DOHH2 (cell line): ENCODE data around the gene SPOCK1.

Experiments used
- H3F3A ChIP-seq: fragments of 200-600 bp; sonication (generic), shearing (Covaris generic); 2 replicates; pipeline ENCODE4 v1.6.0; 2016; ENCODE audit warnings: antibody characterized with exemption, mild to moderate bottlenecking; ENCODE audit not compliant: control insufficient read depth, insufficient read depth
- H3K27ac ChIP-seq: fragments of 200-600 bp; sonication (generic); 2 replicates; pipeline ENCODE4 v1.5.1; 2014; ENCODE audit warnings: low read depth, mild to moderate bottlenecking, low read length, moderate library complexity
- H3K27me3 ChIP-seq: fragments of 200-600 bp; sonication (generic); 2 replicates; pipeline ENCODE4 v1.6.1; 2014; ENCODE audit warnings: mild to moderate bottlenecking, low read length, mixed read lengths; ENCODE audit not compliant: control insufficient read depth
- H3K36me3 ChIP-seq: fragments of 200-600 bp; sonication (generic); 2 replicates; pipeline ENCODE4 v1.6.1; 2014; ENCODE audit warnings: mild to moderate bottlenecking, low read length, moderate library complexity, mixed read lengths; ENCODE audit not compliant: control insufficient read depth
- H3K4me1 ChIP-seq: fragments of 200-600 bp; sonication (generic); 2 replicates; pipeline ENCODE4 v1.6.1; 2014; ENCODE audit warnings: mild to moderate bottlenecking, low read length, mixed read lengths; ENCODE audit not compliant: control insufficient read depth
- H3K4me2 ChIP-seq: fragments of 200-600 bp; sonication (generic); 2 replicates; pipeline ENCODE4 v1.6.0; 2014; ENCODE audit warnings: mild to moderate bottlenecking, low read length, moderate library complexity
- H3K4me3 ChIP-seq: fragments of 200-600 bp; sonication (generic); 2 replicates; pipeline ENCODE4 v1.5.1; 2014; ENCODE audit warnings: mild to moderate bottlenecking, low read length, mixed read lengths
- H3K79me2 ChIP-seq: fragments of 200-600 bp; sonication (generic); 2 replicates; pipeline ENCODE4 v1.6.1; 2014; ENCODE audit warnings: mild to moderate bottlenecking, low read length, mixed read lengths; ENCODE audit not compliant: control insufficient read depth
- H3K9me2 ChIP-seq: fragments of 200-600 bp; sonication (generic); replicated peaks from 2 replicates; pipeline ENCODE4 v1.6.1; 2014; ENCODE audit warnings: mild to moderate bottlenecking, low read length, mixed read lengths; ENCODE audit not compliant: control insufficient read depth
- H3K9me3 ChIP-seq: fragments of 200-600 bp; sonication (generic); 2 replicates; pipeline ENCODE4 v1.6.1; 2014; ENCODE audit warnings: antibody characterized with exemption, low read length, mixed read lengths; ENCODE audit not compliant: control insufficient read depth, insufficient read depth
- H4K20me1 ChIP-seq: fragments of 200-600 bp; sonication (generic); 2 replicates; pipeline ENCODE4 v1.6.0; 2014; ENCODE audit warnings: low read depth, mild to moderate bottlenecking, antibody characterized with exemption, low read length, moderate library complexity; ENCODE audit not compliant: control insufficient read depth, insufficient read depth
- CTCF ChIP-seq: fragments of 200-600 bp; sonication (generic); IDR thresholded peaks from one replicate; pipeline ENCODE4 v1.5.1; 2014; ENCODE audit warnings: antibody characterized with exemption, mild to moderate bottlenecking, low read depth, low read length; ENCODE audit not compliant: poor library complexity, severe bottlenecking
- EZH2phosphoT487 ChIP-seq: fragments of 200-600 bp; sonication (generic); IDR thresholded peaks from 2 replicates; pipeline ENCODE4 v1.6.1; 2017; ENCODE audit warnings: borderline replicate concordance, mild to moderate bottlenecking, antibody characterized with exemption, low read length, moderate library complexity, mixed read lengths

SPOCK1 gene

GRCh38 chr5:137492331-137492730 lies 6.8 kb downstream of the SPOCK1 start:
- Histone ChIP-seq H3K27ac (no peak overlapping the region), H4K20me1 (no peaks in the 10 kb centered on the region), H3K9me2 (no peaks in the 10 kb centered on the region), H3K36me3 (no peaks in the 10 kb centered on the region), H3K4me3 (no peak overlapping the region), H3K4me1 (no peaks in the 10 kb centered on the region), H3F3A (no peaks in the 10 kb centered on the region), H3K27me3 (peaks cover 5% of the 10 kb centered on the region; the same call in 1 of the 2 replicates), H3K79me2 (no peaks in the 10 kb centered on the region), H3K9me3 (no peaks in the 10 kb centered on the region), H3K4me2 (no peak overlapping the region)
- no peak for TF ChIP-seq CTCF
- TF ChIP-seq EZH2phosphoT487, result no peak

GRCh38 chr5:137491121-137491520 lies 8.0 kb downstream of the SPOCK1 start:
- Histone ChIP-seq H4K20me1 (no peaks in the 10 kb centered on the region), H3K36me3 (no peaks in the 10 kb centered on the region), H3K9me2 (no peaks in the 10 kb centered on the region), H3K27ac (no peak overlapping the region), H3F3A (no peaks in the 10 kb centered on the region), H3K9me3 (no peaks in the 10 kb centered on the region), H3K4me2 (no peak overlapping the region), H3K27me3 (peaks cover 5% of the 10 kb centered on the region; the same call in 1 of the 2 replicates), H3K4me3 (no peak overlapping the region), H3K79me2 (no peaks in the 10 kb centered on the region), H3K4me1 (no peaks in the 10 kb centered on the region)
- TF ChIP-seq CTCF (no peak), EZH2phosphoT487 (no peak)

- TF ChIP-seq CTCF (no peak), EZH2phosphoT487 (no peak)
- H3K27me3 ChIP-seq, result peaks cover 5% of the 10 kb centered on the region; the same call in 1 of the 2 replicates
- H4K20me1 ChIP-seq, result no peaks in the 10 kb centered on the region
- no peaks in the 10 kb centered on the region for H3K79me2 ChIP-seq
- H3K27ac ChIP-seq, result no peak overlapping the region
- no peak overlapping the region for H3K4me3 ChIP-seq
- H3K4me2 ChIP-seq, result no peak overlapping the region
- H3K9me3 ChIP-seq, result no peaks in the 10 kb centered on the region
- no peaks in the 10 kb centered on the region for H3K9me2 ChIP-seq
- H3K4me1 ChIP-seq, result no peaks in the 10 kb centered on the region
- no peaks in the 10 kb centered on the region for H3F3A ChIP-seq
- no peaks in the 10 kb centered on the region for H3K36me3 ChIP-seq
Observed at GRCh38 chr5:137490591-137490990, 8.5 kb downstream of the SPOCK1 start.

- Histone ChIP-seq H3K9me3 (no peaks in the 10 kb centered on the region), H3K27me3 (no peaks in the 10 kb centered on the region; the same call in 1 of the 2 replicates), H3K36me3 (no peaks in the 10 kb centered on the region), H3K4me1 (no peaks in the 10 kb centered on the region), H3K79me2 (no peaks in the 10 kb centered on the region), H3K27ac (no peak overlapping the region), H3K4me2 (no peak overlapping the region), H3K9me2 (no peaks in the 10 kb centered on the region), H3F3A (no peaks in the 10 kb centered on the region), H3K4me3 (no peak overlapping the region), H4K20me1 (no peaks in the 10 kb centered on the region)
- TF ChIP-seq EZH2phosphoT487, result no peak
- TF ChIP-seq CTCF, result no peak
Observed at GRCh38 chr5:137488974-137489373, 10.2 kb downstream of the SPOCK1 start.
